ENCODE results near the gene PON1. TPM values are rescaled to one million over a fixed set of nuclear protein-coding genes. Genes with fewer than 3 reads are reported as not detected.

The PON1 gene
- 1 to 10 TPM in 2 of 7 donors, under 1 TPM in 5; 0.10 to 1.7 (median 0.55) TPM for total RNA-seq
- polyA plus RNA-seq, result under 1 TPM; 0.30 to 0.83 TPM
- long read RNA-seq, donor 1, result 0 reads
- long read RNA-seq, donor 2, partial matches to known transcripts, result 0 of 2 reads
- long read RNA-seq, donor 2, other reads (novel, unspliced or antisense), result 0 of 2 reads
- long read RNA-seq, donor 3, partial matches to known transcripts, result 0 of 1 reads
- long read RNA-seq, donor 3, other reads (novel, unspliced or antisense), result 1 of 1 reads

DNA sequence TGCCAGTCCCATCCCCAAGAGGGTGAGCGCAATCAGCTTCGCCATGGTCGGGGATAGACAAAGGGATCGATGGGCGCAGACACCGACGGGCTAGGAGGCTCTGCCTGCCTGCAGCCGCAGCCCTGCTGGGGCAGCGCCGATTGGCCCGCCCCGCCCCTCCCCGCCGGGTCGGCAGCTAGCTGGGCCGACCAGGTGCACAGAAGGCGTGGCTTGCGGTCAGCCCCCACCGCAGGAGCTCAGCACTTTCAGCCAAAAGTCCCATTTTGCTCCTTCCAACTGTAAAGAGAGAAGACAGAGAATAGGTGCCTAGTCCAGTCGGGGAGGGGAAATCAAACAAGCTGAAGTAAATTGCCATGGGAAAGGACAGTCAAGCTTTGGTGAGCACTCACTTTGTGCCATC lies at the start of gene PON1:
Gene PON1, minus strand, starts transcription at position 102 of the 400 bp plus-strand sequence. Its CDS starts 57 bp downstream, at position 45.
- TF ChIP-seq EP300 (IDR thresholded peaks at IDR 0.05) (no peak), POLR2A (IDR thresholded peaks at IDR 0.05) (no peak)
- TF ChIP-seq, protein P1, sequence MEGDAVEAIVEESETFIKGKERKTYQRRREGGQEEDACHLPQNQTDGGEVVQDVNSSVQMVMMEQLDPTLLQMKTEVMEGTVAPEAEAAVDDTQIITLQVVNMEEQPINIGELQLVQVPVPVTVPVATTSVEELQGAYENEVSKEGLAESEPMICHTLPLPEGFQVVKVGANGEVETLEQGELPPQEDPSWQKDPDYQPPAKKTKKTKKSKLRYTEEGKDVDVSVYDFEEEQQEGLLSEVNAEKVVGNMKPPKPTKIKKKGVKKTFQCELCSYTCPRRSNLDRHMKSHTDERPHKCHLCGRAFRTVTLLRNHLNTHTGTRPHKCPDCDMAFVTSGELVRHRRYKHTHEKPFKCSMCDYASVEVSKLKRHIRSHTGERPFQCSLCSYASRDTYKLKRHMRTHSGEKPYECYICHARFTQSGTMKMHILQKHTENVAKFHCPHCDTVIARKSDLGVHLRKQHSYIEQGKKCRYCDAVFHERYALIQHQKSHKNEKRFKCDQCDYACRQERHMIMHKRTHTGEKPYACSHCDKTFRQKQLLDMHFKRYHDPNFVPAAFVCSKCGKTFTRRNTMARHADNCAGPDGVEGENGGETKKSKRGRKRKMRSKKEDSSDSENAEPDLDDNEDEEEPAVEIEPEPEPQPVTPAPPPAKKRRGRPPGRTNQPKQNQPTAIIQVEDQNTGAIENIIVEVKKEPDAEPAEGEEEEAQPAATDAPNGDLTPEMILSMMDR (IDR thresholded peaks at IDR 0.05), result no peak
- intact Hi-C loops (cut with DNase I), result no loop called here
- H3K4me3 ChIP-seq, result no peak within 1 kb of the TSS
- H3K27me3 ChIP-seq, result no peaks in the 10 kb centered on the region
- H3K27ac ChIP-seq, result no peak within 1 kb of the TSS
- 29 to 33% (median 30%) methylated on average over 20 of the region's 20 CpGs for WGBS, 3 donors
- no peak for DNase-seq
- H3K9me3 ChIP-seq, result no peaks in the 10 kb centered on the region
- H3K36me3 ChIP-seq, result no peaks in the 10 kb centered on the region
- no peaks in the 10 kb centered on the region for H3K4me1 ChIP-seq (ENCODE audit: insufficient read depth)

DNA sequence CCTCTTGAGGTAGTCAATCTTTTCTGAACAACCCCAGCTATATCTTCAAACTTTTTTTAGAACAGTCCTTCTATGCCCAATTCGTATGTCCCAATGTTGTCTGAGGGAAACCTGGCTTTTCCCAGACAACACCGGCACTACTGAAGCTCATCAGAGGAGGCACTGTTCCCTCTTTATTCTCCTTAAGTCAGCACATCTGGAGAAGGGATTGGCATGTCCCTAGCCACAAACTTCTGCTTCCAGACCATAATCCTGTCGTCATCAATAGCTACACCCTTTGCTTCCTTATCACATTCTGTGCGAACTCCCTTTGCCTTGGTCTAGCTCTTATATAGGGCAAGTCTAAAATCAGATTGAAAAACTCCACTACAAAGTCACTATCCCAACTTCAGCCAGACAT lies 49.0 kb upstream of the PON1 start:
- no peaks in the 10 kb centered on the region for H3K9me3 ChIP-seq
- no peaks in the 10 kb centered on the region for H3K27me3 ChIP-seq
- intact Hi-C loops (cut with DNase I), result no loop called here
- TF ChIP-seq EP300 (IDR thresholded peaks at IDR 0.05) (no peak), POLR2A (IDR thresholded peaks at IDR 0.05) (no peak)
- TF ChIP-seq, protein P1 (IDR thresholded peaks at IDR 0.05), result no peak
- DNase-seq, result no peak
- no peak overlapping the region for H3K27ac ChIP-seq
- 91 to 92% (median 91%) methylated on average over 4 of the region's 4 CpGs for WGBS, 3 donors
- no peak overlapping the region for H3K4me3 ChIP-seq
- H3K36me3 ChIP-seq, result no peaks in the 10 kb centered on the region
- H3K4me1 ChIP-seq (ENCODE audit: insufficient read depth), result no peaks in the 10 kb centered on the region

DNA sequence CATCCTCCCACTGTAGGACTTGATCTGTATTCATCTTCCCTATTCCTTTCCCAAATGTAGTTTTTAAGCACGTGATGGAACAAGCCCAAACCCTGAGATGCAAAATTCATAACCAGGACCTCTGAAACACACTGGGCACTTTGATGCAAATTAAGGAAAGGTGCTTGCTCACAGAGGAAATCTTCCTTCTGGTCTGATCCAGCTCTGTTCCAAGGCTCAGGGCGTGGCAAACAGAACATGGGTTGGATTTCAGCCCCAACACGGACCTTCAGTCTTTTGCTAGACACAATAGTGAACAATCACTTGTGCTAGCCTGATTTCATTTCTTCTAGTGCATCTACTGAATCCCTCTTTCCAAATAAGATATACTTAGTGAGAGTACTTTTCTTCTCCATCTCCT lies 43.9 kb upstream of the PON1 start:
- no peak for DNase-seq
- Histone ChIP-seq H3K27ac (no peak overlapping the region), H3K27me3 (no peaks in the 10 kb centered on the region), H3K4me3 (no peak overlapping the region), H3K36me3 (no peaks in the 10 kb centered on the region), H3K9me3 (no peaks in the 10 kb centered on the region), H3K4me1 (ENCODE audit: insufficient read depth) (no peaks in the 10 kb centered on the region)
- TF ChIP-seq EP300 (IDR thresholded peaks at IDR 0.05) (no peak), POLR2A (IDR thresholded peaks at IDR 0.05) (no peak)
- TF ChIP-seq, protein P1 (IDR thresholded peaks at IDR 0.05), result no peak
- 86 to 91% (median 88%) methylated on average over 3 of the region's 3 CpGs for whole genome bisulfite sequencing, 3 donors
- intact Hi-C loops (cut with DNase I), result no loop called here

DNA sequence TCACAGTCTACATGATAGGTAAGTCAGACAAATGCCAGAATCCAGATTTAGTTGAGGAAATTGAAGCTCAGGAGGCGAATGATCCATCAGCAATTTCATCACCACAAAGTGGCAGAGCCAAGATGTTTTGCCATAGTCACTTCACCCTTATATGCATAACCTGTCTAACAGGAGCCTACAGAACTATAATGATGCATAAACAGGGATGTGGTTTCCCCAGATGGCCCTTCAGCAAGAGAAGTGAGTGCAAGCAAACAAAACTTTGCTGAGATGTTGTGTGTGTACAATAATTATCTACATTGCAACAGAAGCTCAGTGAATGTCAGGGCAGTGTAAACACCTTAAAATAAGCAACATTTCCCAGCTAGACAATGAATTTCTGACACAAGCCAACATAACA lies 43.3 kb upstream of the PON1 start:
- no peak for DNase-seq
- Histone ChIP-seq H3K36me3 (no peaks in the 10 kb centered on the region), H3K4me1 (ENCODE audit: insufficient read depth) (no peaks in the 10 kb centered on the region), H3K27me3 (no peaks in the 10 kb centered on the region), H3K9me3 (no peaks in the 10 kb centered on the region), H3K27ac (no peak overlapping the region), H3K4me3 (no peak overlapping the region)
- intact Hi-C loops (cut with DNase I), result no loop called here
- TF ChIP-seq, protein P1 (IDR thresholded peaks at IDR 0.05), result no peak
- TF ChIP-seq POLR2A (IDR thresholded peaks at IDR 0.05) (no peak), EP300 (IDR thresholded peaks at IDR 0.05) (no peak)
- 94 to 100% (median 95%) methylated on average over 1 of the region's 1 CpG for WGBS, 3 donors
